ENCODE data around the gene IL6R. TPM values are rescaled to one million over a fixed set of nuclear protein-coding genes. Genes with fewer than 3 reads are reported as not detected.

IL6R gene
- total RNA-seq, 2 experiments from 2014 or later = 2.2 to 2.5 TPM

DNA sequence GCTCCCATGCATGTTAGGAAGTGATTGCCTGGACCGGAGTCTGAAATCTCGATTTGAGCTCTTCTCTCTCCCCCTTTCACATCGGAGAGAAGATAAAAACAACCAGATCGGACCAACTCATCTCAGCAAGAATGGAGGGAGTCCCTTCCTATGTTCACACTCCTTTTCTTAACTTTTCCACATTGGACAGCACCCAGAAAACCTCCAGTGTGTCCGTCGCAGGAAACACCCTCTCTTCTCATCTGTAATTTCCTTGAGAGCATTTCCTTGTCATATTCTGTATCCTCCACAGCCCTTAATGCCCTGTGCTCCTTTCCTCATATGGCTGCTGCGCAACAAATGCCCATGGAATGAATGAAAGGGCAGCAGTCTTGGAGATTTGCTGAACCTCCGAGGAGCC is 95.4 kb downstream of the IL6R start:
- H3K4me1 Mint-ChIP-seq (ENCODE audit: low read depth) = peaks cover 18% of the 10 kb centered on the region
- no peak for ATAC-seq
- no peak for DNase-seq
- POLR2A ChIA-PET = no interaction called here
- intact Hi-C loops (cut with micrococcal nuclease) = no loop called here
- no peak overlapping the region for H3K27ac Mint-ChIP-seq
- TF ChIP-seq, protein P1, sequence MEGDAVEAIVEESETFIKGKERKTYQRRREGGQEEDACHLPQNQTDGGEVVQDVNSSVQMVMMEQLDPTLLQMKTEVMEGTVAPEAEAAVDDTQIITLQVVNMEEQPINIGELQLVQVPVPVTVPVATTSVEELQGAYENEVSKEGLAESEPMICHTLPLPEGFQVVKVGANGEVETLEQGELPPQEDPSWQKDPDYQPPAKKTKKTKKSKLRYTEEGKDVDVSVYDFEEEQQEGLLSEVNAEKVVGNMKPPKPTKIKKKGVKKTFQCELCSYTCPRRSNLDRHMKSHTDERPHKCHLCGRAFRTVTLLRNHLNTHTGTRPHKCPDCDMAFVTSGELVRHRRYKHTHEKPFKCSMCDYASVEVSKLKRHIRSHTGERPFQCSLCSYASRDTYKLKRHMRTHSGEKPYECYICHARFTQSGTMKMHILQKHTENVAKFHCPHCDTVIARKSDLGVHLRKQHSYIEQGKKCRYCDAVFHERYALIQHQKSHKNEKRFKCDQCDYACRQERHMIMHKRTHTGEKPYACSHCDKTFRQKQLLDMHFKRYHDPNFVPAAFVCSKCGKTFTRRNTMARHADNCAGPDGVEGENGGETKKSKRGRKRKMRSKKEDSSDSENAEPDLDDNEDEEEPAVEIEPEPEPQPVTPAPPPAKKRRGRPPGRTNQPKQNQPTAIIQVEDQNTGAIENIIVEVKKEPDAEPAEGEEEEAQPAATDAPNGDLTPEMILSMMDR (IDR thresholded peaks at IDR 0.05) = no peak
- H3K27me3 Mint-ChIP-seq = peaks cover 48% of the 10 kb centered on the region
- H3K36me3 Mint-ChIP-seq (ENCODE audit: low read depth) = no peaks in the 10 kb centered on the region
- no peaks in the 10 kb centered on the region for H3K9me3 Mint-ChIP-seq
- CTCF ChIA-PET = interaction anchor here (0.7 to 1.5 kb wide), 6 partner anchors 20 to 533 kb away, joined by 3 to 5 read pairs (median 4); partner anchors contain the start of gene CREB3L4
- H3K4me3 Mint-ChIP-seq = no peak overlapping the region

DNA sequence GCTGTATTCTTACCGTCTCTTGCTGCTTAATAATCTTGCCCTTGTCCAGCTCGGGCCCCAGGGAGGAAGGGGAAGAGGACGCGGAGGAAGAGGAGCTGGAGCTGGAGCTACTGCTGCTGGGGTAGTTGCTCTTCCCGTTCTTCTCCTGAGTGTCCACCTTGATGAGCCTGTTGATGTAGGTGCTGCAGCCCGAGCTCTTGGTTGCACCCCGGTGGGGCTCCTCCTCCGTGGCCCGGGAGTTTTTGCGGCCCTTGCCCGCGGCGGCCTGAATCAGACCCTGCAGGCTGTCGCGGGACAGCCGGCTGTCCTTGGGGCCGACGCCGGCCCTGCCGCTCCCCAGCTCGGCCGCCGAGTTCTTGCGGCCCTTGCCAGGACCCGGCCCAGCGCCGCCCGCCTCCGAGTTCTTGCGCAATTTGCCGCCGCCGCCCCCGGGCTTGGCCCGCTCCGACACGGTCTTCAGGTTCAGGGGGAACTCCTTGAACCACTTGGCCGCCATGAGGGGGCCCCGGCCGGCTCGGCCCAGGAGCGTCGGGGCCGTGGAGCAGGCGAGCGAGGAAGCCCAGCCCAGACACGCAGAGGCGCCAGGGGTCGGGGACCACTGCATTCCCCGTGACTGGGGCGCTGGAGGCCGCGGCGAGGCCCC is 96.4 kb downstream of the IL6R start:
- CTCF ChIA-PET = interaction anchor here (0.8 to 1.4 kb wide), 3 partner anchors 21 to 439 kb away, joined by 3 to 4 read pairs (median 3); no protein-coding TSS in a partner anchor

DNA sequence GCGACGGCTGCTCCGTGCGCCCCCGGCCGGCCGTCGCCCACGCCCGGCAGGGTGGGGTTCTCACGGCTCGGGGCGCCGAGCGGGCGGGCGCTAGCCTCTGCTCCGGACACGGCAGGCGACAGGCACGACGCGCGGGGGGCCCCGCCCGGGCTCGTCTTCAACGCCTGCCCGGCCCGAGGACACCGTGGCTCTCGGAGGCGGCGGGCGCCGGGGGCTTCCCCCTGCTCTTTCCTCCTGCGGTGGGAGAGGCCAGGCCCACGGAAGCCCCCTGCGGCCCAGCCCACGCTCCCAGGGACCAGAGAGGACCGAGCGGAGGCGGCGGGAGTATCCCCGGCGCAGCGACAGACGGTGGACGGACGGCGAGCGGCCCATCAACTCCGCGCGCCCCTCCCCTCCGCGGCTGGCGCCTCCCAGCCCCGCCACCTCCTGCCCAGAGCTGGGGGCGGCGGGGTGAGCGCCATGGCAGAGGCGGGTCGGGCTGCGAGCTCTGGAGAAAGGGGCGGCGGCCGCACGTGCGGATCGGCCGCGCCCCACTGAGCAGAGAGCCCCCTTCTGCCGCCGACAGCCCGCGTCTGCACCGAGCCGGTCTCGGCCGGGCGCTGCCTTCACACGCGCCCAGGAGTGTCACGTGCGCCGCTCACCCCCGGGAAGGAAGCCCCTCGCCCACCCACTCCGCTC is 97.1 kb downstream of the IL6R start, which contains the start of the genes SHE and TDRD10:
Gene SHE (minus strand): TSS at position 347 of the 678 bp plus-strand sequence. CDS start 386 bp downstream, outside the sequence.
Gene TDRD10 (plus strand): TSS at position 154 of the 678 bp plus-strand sequence. CDS start 4,685 bp downstream, outside the sequence.
- intact Hi-C loops (cut with micrococcal nuclease) = no loop called here
- Mint-ChIP-seq H3K9me3 (no peaks in the 10 kb centered on the region), H3K27me3 (peaks cover 52% of the 10 kb centered on the region), H3K27ac (no peak within 1 kb of the TSS), H3K4me3 (peak within 1 kb of the TSS; percentile 30), H3K36me3 (ENCODE audit: low read depth) (no peaks in the 10 kb centered on the region), H3K4me1 (ENCODE audit: low read depth) (peaks cover 4% of the 10 kb centered on the region)
- DNase-seq (peak; percentile 30), ATAC-seq (peak; percentile 43)
- ChIA-PET CTCF (no interaction called here), POLR2A (no interaction called here)
- TF ChIP-seq, protein P1 (IDR thresholded peaks at IDR 0.05) = no peak

More for the DNA sequence above, 96.4 kb downstream of the IL6R start:
- ATAC-seq = no peak
- Mint-ChIP-seq H3K9me3 (no peaks in the 10 kb centered on the region), H3K36me3 (ENCODE audit: low read depth) (no peaks in the 10 kb centered on the region), H3K27me3 (peaks cover 50% of the 10 kb centered on the region), H3K4me3 (no peak overlapping the region), H3K27ac (no peak overlapping the region), H3K4me1 (ENCODE audit: low read depth) (peaks cover 11% of the 10 kb centered on the region)
- TF ChIP-seq, protein P1 (IDR thresholded peaks at IDR 0.05) = no peak
- POLR2A ChIA-PET = no interaction called here
- DNase-seq = no peak
- intact Hi-C loops (cut with micrococcal nuclease) = no loop called here

DNA sequence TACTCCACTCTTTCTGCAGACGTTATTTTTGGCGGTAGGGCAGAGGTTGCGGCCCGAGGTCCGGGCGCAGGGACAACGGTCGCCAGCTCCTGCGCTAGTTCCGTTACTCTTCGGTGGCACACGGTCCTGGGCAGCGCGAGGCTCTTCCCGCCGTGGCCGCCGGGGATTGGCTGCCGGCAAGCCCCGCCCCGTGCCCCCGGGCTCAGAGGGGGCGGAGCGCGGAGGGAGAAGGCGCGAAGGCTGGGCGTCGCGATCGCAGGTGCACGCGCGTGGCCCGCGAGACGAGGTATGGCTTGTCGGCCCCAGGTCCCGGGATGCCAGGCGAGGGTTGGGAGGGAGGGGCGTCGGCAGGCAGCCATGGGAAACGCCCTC is 97.6 kb downstream of the IL6R start:
- DNase-seq = no peak

More for the DNA sequence above, 97.6 kb downstream of the IL6R start:
- TF ChIP-seq, protein P1 (IDR thresholded peaks at IDR 0.05) = no peak
- Mint-ChIP-seq H3K4me3 (peak overlapping the region; percentile 30), H3K36me3 (ENCODE audit: low read depth) (no peaks in the 10 kb centered on the region), H3K27me3 (peaks cover 57% of the 10 kb centered on the region), H3K4me1 (ENCODE audit: low read depth) (peaks cover 3% of the 10 kb centered on the region), H3K27ac (no peak overlapping the region), H3K9me3 (no peaks in the 10 kb centered on the region)
- intact Hi-C loops (cut with micrococcal nuclease) = no loop called here
- ChIA-PET CTCF (no interaction called here), POLR2A (no interaction called here)
- ATAC-seq = peak; percentile 14
